Activated CD4-positive, alpha-beta T cell treated with anti-CD3 and anti-CD28 coated beads, Interleukin-2, Interleukin-4, amounts not matched to agents 100 ng/mL and 50 ng/mL, durations not matched to agents 16 hours and 8 hours (primary cell): ENCODE data around the gene LITAF.

Experiments used
- DNase-seq: peaks from one replicate; pipeline ENCODE4 v3.0.0-alpha.2; 2020; ENCODE audit warnings: low spot score

Gene LITAF

DNA sequence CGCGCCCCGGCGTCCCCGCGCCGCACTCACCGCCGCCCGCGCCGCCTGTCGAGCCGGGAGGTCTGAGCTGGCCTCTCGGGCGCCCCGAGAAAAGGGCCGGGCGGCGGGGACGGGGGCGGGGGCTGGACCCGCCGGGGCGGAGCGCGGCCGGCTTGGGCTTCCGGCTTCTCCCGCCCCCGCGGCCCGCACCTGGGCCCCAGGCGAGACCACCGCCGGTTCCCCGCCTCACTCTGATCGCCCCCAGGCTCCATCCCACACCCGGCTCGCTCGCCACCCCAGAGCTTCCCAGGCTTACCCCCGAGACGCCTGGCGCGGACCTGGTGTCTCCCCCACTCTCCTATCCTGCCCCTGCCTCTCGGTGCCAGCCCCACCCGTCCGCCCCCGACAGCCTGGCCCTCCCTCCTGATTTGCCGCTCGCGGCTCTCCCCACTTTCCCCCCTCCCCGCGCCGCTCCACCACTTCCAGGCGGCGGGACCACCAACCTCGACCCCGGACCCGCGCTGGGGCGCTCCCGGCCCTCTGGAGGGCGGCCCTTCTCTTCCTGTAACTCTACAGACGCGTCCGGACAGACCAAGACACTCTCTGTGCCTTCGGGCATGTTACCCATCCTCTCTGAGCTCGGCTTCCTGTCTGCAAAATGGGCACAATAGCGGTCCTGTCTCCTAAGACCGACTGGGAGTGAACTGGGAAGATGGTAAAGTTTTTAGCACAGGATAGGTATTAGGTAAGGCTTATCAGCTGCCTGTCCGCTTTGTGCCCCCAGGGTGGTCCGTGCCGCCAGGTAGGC, at the start of gene LITAF:
TSS of gene LITAF (minus strand) at position 64 of the 787 bp plus-strand sequence. CDS start 30,189 bp downstream, outside the sequence.
- no peak for DNase-seq

GRCh38 chr16:11636172-11636721, 49.5 kb upstream of the LITAF start:
- no peak for DNase-seq

- no peak for DNase-seq
Observed at GRCh38 chr16:11635679-11636171, 49.0 kb upstream of the LITAF start.

- no peak for DNase-seq
Observed at GRCh38 chr16:11635113-11635652, 48.5 kb upstream of the LITAF start.

DNA sequence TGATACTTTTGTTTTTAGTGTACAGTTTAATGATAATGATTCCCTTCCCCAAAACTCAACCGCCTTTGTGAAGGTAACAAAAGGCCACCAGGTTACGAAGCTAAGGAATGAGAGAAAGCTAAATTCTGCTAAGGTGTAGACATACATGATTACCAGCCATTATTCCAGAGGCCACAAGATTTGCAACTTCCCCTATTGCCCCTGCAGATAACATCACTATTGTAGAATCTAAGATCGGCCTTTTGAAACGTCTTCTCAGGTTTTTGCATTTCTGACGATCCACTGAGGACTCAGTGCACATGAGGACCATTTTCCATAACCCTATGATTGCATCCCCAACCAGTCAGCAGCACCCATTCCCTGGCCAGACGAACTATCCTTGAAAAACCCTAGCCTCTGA, 47.6 kb upstream of the LITAF start:
- DNase-seq: no peak

- no peak for DNase-seq
Observed at GRCh38 chr16:11633113-11633512, 46.4 kb upstream of the LITAF start.

GRCh38 chr16:11632455-11632939, 45.8 kb upstream of the LITAF start:
- no peak for DNase-seq

GRCh38 chr16:11631214-11631613, 44.5 kb upstream of the LITAF start:
- no peak for DNase-seq

DNA sequence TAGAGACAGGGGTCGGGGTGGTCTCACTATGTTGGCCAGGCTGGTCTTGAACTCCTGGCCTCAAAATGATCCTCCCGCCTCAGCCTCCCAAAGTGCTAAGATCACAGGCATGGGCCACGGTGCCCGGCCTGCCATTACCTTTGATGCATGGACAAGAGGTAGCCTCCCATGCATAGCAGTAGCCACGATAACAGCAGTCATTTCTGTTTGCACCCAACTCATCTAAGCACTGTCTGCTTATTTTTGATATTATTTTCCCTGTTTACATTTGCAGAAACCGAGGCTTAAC, 44.0 kb upstream of the LITAF start:
- no peak for DNase-seq

DNA sequence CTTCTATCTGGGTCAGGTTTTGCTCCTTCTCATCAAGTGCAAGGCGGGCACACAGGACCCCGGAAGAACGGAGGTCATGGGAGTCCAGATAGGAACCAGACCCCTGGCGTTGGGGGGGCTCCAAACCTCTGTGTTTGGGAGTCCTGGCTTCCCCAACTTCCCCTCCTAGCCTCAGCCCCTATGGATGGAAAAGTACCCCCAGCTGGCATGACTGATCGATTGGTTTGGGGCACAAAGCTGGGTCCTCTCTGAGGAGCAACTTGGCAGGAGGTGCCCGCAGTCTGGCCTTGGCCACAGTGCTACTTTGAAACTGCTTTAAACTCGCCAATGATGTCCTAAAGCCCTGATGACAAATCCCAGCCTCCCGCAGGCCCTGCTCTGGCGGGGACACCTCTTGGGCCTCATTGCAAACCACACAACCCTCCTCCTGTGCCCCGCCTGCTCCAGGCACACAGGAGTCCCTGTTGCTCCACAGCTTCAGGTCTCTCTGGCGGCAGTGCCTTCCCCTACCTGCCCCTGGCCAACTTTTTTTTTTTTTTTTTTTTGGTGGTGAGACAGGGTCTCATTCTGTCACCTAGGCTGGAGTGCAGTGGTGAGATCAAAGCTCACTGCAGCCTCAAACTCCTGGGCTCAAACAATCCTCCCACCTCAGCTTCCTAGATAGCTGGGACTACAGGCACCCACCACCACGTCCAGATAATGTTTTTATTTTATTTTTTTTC, 43.5 kb upstream of the LITAF start:
- no peak for DNase-seq

DNA sequence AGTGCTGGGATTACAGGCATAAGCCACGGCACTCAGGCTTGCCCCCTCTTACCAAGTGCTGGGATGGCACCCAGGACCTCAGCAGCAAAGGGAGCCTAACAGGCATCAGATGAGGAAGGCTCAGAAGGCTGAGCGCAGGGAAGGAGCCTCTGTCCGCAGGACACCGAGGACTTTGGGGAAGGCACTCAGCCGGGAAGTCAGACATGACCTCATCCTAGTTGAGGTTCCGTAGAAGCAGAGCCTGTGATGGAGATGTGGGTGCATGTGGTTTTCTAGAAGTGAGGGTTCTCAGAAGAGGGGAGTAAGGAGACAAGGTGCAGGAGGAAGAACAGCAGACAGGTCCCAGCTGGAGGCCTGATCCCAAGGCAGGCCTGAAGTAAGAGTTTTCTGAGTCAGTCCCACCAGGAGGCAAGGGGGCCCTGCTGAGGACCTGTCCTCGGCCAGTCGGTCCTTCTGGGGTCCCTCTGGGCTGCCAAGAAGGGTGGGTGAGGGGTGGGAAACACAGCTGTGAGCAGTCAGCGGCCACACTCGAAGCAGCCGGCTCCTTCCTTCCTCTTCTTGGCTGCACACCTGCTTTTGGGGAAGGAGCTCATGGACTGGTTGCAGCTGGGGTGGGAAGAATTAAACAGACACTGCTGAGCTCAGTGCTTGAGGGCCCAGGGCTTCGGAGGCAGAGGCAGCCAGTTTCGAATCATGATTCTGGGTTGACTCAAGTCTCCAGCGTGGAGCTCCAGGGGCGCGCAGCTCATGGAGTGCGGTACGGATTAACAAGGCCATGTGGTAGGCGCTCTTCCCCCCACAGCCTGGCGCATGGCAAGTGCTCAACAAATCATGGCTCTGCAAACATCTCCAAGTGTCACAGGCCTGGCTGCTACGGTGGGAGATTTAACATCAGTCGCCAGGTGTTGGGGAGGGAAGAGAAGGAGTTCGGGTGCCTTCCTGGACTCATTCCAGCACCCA, 42.6 kb upstream of the LITAF start:
- no peak for DNase-seq

DNA sequence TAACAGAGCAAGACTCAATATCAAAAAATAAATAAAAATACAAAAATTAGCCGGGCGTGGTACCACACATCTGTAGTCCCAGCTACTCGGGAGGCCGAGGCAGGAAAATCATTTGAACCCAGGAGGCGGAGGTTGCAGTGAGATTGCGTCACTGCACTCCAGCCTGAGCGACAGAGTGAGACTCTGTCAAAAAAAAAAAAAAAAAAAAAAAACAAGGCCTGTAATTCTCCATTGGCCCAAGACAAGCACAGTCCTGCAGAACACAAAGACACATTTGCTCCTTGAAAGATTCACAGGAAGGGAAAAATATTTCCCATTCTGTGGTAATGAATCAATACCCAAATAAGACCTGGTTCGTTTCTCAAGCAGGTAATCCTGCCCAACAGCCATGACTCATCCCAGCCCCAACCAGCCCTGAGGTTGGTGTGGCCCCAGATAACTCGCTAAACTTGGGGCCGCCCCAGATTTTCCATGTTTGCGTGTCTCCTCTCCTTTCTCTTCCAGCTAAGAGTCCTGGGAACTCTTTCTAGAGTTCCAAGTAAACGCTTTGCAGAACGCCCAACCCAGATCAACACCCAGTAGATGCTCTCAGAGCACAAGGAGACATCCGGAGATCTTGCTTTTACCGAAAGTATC, 41.2 kb upstream of the LITAF start:
- DNase-seq: no peak

GRCh38 chr16:11627292-11627663, 40.6 kb upstream of the LITAF start:
- no peak for DNase-seq

DNA sequence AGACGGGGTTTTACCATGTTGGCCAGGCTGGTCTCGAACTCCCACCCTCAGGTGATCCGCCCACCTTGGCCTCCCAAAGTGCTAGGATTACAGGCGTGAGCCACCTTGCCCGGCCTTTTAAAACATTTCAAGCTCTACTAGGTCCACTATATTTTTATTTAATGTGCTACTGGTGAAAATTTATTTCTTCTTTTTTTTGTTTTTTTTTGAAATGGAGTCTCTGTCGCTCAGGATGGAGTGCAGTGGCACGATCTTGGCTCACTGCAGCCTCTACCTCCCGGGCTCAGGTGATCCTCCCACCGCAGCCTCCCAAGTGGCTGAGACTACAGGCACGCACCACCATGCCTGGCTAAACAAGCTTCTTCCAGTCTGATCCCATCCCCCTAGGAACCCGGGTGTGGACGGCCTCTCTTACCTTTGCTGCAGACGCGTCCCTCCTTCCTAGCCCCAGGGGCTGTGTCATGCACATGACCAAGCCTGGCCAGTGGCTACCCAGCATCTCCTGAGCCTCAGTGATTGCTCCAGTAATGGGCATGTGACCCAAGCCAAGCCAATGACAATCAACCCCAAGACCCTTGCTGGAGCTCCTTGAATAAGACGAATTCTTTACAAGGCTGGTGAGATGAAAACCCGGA, 40.1 kb upstream of the LITAF start:
- DNase-seq: no peak

GRCh38 chr16:11625769-11626168, 39.0 kb upstream of the LITAF start:
- DNase-seq: no peak

DNA sequence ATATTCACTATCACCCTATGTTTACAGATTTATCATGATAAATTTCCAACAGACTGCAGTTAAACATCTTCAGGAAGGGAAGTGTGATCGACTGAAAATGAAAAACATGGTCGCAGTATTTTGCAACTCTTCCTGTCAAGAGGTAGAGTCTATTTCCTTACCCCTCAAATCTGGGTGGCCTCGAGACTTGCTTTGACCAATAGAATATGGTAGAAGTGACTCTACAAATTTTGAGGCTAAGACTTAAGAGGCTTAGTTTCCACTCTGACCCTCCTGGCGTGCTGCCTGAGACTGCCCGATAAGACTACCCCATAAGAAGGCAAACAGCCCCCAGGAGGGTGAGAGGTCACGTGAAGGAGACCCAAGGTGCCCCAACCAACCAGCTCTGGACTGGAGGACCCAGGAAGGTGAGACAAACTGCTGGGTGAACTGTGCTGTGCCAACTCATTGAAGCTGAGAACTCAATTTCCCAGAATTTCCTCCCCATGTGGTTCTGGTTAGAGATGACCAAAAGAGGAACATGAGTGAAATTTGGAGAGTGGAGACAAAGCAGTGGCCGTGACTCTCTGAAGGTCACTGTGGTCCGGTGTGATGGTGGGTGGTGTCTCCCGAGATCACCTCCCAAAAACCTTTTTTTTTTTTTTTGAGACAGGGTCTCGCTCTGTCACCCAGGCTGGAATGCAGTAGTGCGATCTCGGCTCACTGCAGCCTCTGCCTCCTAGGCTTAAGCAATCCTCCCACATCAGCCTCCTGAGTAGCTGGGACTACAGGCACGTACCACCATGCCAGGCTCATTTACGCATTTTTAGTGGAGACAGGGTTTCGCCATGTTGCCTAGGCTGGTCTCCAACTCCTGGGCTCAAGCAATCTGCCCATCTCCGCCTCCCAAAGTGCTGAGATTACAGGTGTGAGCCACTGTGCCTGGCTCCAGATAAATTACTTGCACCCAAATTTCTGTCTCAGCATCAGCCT, 38.2 kb upstream of the LITAF start:
- no peak for DNase-seq

DNA sequence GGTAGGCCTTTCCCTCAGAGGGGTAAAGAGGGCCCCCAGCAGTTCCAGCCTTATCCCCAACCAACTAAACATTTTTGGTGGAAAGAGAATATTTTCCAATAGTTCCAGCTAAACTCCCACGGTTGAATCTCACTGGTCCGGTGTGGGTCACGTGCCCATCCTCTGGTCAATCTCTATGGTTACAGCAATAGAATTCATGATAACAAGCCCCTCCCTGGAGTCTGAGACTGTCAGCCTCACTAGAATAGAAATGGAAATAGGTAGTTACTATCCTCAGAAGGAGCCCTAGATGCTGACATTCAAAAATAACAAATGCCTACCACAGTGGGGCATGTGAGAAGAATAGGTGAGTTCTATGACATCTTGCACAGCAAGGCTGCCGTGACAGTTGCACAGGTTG, 37.5 kb upstream of the LITAF start:
- DNase-seq: no peak

DNA sequence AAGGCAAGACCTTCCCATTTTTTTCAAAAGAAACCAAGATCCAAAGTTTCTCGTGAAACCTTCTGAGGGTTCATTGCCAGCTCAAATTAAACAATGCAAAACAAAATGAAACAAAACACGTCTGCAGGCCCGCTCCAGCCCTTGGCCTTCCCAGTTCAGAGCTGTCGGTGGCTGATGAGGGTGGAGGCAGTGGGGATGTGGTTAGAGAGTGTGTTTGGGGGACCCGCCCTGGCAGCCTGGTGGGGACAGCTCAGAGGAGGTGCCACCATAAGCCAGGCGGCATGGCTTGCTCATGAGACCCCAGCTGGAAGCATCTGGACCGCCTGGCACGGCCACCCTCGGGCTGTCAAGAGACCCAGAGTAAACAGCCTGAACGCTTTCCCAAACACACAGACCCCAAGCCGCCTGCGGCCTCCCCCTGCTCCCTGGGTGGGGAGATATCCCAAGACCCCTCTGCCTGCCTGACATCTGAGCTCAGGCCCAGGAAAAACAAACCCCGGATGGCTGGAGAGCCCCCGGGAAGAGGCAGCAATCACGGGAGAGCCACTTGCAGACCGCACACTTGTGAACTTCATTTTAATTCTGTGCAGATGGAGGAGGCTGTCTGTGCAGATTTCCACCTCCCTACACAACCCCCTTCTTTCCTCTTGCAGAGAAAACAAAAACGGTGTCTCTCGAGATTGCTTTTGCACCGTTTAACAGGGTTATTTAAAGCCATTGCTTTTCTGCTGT, 35.4 kb upstream of the LITAF start:
- DNase-seq: no peak

- no peak for DNase-seq
Observed at GRCh38 chr16:11621539-11621919, 34.8 kb upstream of the LITAF start.
